Neural cell (in vitro differentiated cells): ENCODE results near the gene AFDN. TPM values are rescaled to one million over a fixed set of nuclear protein-coding genes. Genes with fewer than 3 reads are reported as not detected.

Source experiments
- H2AFZ ChIP-seq: fragments of 200-600, 300-800 bp; sonication (generic), shearing (Covaris generic); 2 replicates; pipeline ENCODE4 v1.6.0; 2014; ENCODE audit warnings: low read depth, mild to moderate bottlenecking, antibody characterized with exemption, low read length, moderate library complexity
- H3F3A ChIP-seq: fragments of 200-600 bp; shearing (Covaris generic); 2 replicates; pipeline ENCODE4 v1.6.1; 2016; ENCODE audit warnings: mild to moderate bottlenecking, moderate library complexity, mixed read lengths, antibody characterized with exemption, low read length; ENCODE audit not compliant: insufficient read depth, poor library complexity, severe bottlenecking
- H3K27ac ChIP-seq: fragments of 200-600, 300-800 bp; sonication (generic), shearing (Covaris generic); 2 replicates; pipeline ENCODE4 v1.5.1; 2014; ENCODE audit warnings: mild to moderate bottlenecking, low read length, moderate library complexity
- H3K27me3 ChIP-seq: fragments of 300-800, 200-600 bp; sonication (generic), shearing (Covaris generic); 2 replicates; pipeline ENCODE4 v1.6.0; 2014; ENCODE audit warnings: mild to moderate bottlenecking, low read depth, low read length, moderate library complexity; ENCODE audit not compliant: insufficient read depth
- H3K36me3 ChIP-seq: fragments of 300-800, 200-600 bp; sonication (generic), shearing (Covaris generic); 2 replicates; pipeline ENCODE4 v1.5.1; 2014; ENCODE audit warnings: mild to moderate bottlenecking, antibody characterized with exemption, low read length, moderate library complexity; ENCODE audit not compliant: insufficient read depth
- H3K4me2 ChIP-seq: fragments of 300-800, 200-600 bp; sonication (generic), shearing (Covaris generic); 2 replicates; pipeline ENCODE4 v1.6.0; 2014; ENCODE audit warnings: mild to moderate bottlenecking, low read length
- H3K4me3 ChIP-seq: fragments of 300-800, 200-600 bp; sonication (generic), shearing (Covaris generic); 2 replicates; pipeline ENCODE4 v1.5.1; 2014; ENCODE audit warnings: mild to moderate bottlenecking, low read length, moderate library complexity
- H3K79me2 ChIP-seq: fragments of 200-600 bp; shearing (Covaris generic); replicated peaks from 2 replicates; pipeline ENCODE4 v1.6.0; 2014; ENCODE audit warnings: mild to moderate bottlenecking, low read length, moderate library complexity; ENCODE audit not compliant: insufficient read depth
- H3K9ac ChIP-seq: fragments of 300-800, 200-600 bp; sonication (generic), shearing (Covaris generic); 2 replicates; pipeline ENCODE4 v1.6.1; 2016; ENCODE audit warnings: mild to moderate bottlenecking, low read length, mixed read lengths
- H3K9me2 ChIP-seq: fragments of 200-600 bp; shearing (Covaris generic); 2 replicates; pipeline ENCODE4 v1.6.1; 2016; ENCODE audit warnings: mild to moderate bottlenecking, low read length, mixed read lengths; ENCODE audit not compliant: insufficient read depth
- H3K9me3 ChIP-seq: fragments of 200-600, 300-800 bp; sonication (generic), shearing (Covaris generic); 2 replicates; pipeline ENCODE4 v1.6.1; 2016; ENCODE audit warnings: mild to moderate bottlenecking, mixed run types, low read length, moderate library complexity, mixed read lengths
- H4K20me1 ChIP-seq: fragments of 200-600 bp; shearing (Covaris generic); 2 replicates; pipeline ENCODE4 v1.6.1; 2016; ENCODE audit warnings: mild to moderate bottlenecking, mixed run types; ENCODE audit not compliant: insufficient read depth
- EP300 ChIP-seq: fragments of 450-650 bp; conservative IDR thresholded peaks from 2 replicates; pipeline ENCODE4 v1.6.1; 2014; ENCODE audit warnings: antibody characterized with exemption, mild to moderate bottlenecking, moderate library complexity; ENCODE audit not compliant: poor library complexity, severe bottlenecking
- EZH2 ChIP-seq: fragments of 200-600, 300-800 bp; shearing (Covaris generic), sonication (generic); IDR thresholded peaks from 2 replicates; pipeline ENCODE4 v1.6.1; 2014; ENCODE audit warnings: antibody characterized with exemption, low read length, borderline replicate concordance, mild to moderate bottlenecking; ENCODE audit not compliant: insufficient read depth, poor library complexity, severe bottlenecking
- MXI1 ChIP-seq: fragments of 450-650 bp; conservative IDR thresholded peaks from 2 replicates; pipeline ENCODE4 v1.6.1; 2014; ENCODE audit warnings: antibody characterized with exemption, mild to moderate bottlenecking; ENCODE audit not compliant: poor library complexity, severe bottlenecking
- POLR2AphosphoS5 ChIP-seq: IDR thresholded peaks from 2 replicates; pipeline ENCODE4 v1.6.1; 2012
- RAD21 ChIP-seq: fragments of 450-650 bp; conservative IDR thresholded peaks from 2 replicates; pipeline ENCODE4 v1.6.1; 2014; ENCODE audit warnings: antibody characterized with exemption, mild to moderate bottlenecking, moderate library complexity
- SMC3 ChIP-seq: fragments of 450-650 bp; conservative IDR thresholded peaks from 2 replicates; pipeline ENCODE4 v1.6.1; 2014; ENCODE audit warnings: antibody characterized with exemption, mild to moderate bottlenecking, moderate library complexity; ENCODE audit not compliant: poor library complexity
- TAF1 ChIP-seq: IDR thresholded peaks from 2 replicates; pipeline ENCODE4 v1.6.1; 2012; ENCODE audit warnings: low read depth
- polyA plus RNA-seq: library from polyadenylated mRNA; depleted of rRNA; stranded (reverse); fragments of >200 nt; gene quantifications from 2 replicates; pipeline ENCODE4 v1.2.3, GENCODE V29; 2014
- TF ChIP-seq, protein P1 (sequence below): IDR thresholded peaks from 2 replicates; pipeline ENCODE4 v1.6.1; 2012; ENCODE audit warnings: borderline replicate concordance
- TF ChIP-seq, protein P2 (sequence below): fragments of 450-650 bp; IDR thresholded peaks from 2 replicates; pipeline ENCODE4 v1.5.1; 2014; ENCODE audit warnings: antibody characterized with exemption, mild to moderate bottlenecking, moderate library complexity; ENCODE audit not compliant: poor library complexity, severe bottlenecking

The AFDN gene
- polyA plus RNA-seq, 1 donor from 2014 or later = 193 TPM

DNA sequence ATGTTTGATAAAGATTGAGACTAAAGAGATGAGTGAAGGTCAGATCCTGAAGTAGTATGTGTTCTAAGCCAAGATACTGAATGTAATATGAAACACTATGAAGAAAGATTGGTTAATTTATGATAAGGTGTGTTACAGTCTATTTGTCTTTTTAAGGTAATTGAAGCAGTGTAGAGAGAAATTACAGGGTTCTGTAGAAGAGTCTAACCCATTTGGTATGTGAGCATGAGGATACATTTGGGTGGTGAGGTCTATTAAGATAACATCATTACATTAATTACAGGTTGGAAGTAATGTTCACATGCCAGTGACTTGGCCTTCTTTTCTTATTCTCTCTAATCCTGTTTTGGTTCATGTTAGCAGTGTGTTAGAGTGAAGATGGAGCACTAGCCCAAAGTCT, 61.4 kb downstream of the AFDN start:
- no peak overlapping the region for H2AFZ ChIP-seq
- TF ChIP-seq, protein P1, sequence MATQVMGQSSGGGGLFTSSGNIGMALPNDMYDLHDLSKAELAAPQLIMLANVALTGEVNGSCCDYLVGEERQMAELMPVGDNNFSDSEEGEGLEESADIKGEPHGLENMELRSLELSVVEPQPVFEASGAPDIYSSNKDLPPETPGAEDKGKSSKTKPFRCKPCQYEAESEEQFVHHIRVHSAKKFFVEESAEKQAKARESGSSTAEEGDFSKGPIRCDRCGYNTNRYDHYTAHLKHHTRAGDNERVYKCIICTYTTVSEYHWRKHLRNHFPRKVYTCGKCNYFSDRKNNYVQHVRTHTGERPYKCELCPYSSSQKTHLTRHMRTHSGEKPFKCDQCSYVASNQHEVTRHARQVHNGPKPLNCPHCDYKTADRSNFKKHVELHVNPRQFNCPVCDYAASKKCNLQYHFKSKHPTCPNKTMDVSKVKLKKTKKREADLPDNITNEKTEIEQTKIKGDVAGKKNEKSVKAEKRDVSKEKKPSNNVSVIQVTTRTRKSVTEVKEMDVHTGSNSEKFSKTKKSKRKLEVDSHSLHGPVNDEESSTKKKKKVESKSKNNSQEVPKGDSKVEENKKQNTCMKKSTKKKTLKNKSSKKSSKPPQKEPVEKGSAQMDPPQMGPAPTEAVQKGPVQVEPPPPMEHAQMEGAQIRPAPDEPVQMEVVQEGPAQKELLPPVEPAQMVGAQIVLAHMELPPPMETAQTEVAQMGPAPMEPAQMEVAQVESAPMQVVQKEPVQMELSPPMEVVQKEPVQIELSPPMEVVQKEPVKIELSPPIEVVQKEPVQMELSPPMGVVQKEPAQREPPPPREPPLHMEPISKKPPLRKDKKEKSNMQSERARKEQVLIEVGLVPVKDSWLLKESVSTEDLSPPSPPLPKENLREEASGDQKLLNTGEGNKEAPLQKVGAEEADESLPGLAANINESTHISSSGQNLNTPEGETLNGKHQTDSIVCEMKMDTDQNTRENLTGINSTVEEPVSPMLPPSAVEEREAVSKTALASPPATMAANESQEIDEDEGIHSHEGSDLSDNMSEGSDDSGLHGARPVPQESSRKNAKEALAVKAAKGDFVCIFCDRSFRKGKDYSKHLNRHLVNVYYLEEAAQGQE = no peak
- no peak for TF ChIP-seq RAD21
- no peak for TF ChIP-seq TAF1
- TF ChIP-seq, protein P2, sequence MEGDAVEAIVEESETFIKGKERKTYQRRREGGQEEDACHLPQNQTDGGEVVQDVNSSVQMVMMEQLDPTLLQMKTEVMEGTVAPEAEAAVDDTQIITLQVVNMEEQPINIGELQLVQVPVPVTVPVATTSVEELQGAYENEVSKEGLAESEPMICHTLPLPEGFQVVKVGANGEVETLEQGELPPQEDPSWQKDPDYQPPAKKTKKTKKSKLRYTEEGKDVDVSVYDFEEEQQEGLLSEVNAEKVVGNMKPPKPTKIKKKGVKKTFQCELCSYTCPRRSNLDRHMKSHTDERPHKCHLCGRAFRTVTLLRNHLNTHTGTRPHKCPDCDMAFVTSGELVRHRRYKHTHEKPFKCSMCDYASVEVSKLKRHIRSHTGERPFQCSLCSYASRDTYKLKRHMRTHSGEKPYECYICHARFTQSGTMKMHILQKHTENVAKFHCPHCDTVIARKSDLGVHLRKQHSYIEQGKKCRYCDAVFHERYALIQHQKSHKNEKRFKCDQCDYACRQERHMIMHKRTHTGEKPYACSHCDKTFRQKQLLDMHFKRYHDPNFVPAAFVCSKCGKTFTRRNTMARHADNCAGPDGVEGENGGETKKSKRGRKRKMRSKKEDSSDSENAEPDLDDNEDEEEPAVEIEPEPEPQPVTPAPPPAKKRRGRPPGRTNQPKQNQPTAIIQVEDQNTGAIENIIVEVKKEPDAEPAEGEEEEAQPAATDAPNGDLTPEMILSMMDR = no peak
- no peak for TF ChIP-seq SMC3
- TF ChIP-seq EP300 = no peak
- no peak for TF ChIP-seq POLR2AphosphoS5
- no peak for TF ChIP-seq MXI1
- no peak for TF ChIP-seq EZH2
- H3K4me3 ChIP-seq = no peak overlapping the region
- no peaks in the 10 kb centered on the region for H3K27me3 ChIP-seq
- H3K36me3 ChIP-seq = peaks cover 10% of the 10 kb centered on the region
- H3K9ac ChIP-seq = no peak overlapping the region
- H3K9me2 ChIP-seq = no peaks in the 10 kb centered on the region
- H3F3A ChIP-seq = no peaks in the 10 kb centered on the region
- H3K4me2 ChIP-seq = no peak overlapping the region
- H4K20me1 ChIP-seq = no peaks in the 10 kb centered on the region
- H3K27ac ChIP-seq = no peak overlapping the region
- no peaks in the 10 kb centered on the region for H3K9me3 ChIP-seq
- peaks cover 12% of the 10 kb centered on the region for H3K79me2 ChIP-seq

DNA sequence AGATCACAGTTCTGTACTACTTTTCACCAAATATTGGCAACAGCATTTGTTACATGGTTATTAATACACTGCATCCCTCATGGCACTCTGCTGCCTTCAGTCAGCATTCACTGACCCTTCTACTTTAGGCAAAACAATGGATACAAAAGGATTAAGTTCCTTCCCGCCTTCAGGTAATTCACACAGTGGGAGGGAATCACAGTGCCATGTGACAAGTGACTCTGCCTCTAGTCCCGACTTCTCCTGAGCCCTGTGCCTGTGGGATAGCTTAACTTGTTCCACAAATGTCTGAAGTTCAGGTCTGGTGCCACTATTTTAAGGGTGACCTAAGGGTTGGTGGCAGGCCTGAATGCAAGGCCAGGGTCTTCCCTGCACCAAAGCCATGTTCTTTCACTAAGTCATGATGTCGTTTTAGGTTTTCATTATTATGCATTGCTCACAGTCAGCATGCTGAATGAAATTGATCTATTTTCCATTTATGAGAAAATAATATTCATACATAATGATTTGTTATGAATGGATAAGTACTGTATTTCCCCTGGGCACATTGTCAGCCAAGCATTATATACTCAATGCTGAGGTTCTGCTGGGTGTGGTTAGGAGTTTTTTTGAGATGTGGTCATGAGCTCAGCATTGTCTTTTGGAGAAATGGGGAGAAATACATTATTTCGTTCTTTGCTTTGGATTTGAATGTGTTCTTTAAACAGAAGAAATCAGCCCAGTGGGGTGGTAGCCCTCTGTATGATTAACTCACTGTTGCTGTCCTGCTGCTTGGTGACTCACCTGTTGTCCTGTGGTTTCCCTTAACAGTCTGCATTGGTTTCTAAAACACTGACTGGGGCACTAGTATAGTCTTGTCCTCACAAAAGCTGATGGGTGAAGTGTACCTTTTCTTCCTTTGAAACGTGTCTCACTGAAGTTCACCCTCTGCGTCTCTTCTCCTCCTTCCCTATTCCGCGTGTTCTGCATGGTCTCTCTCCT, 66.4 kb downstream of the AFDN start:
- H2AFZ ChIP-seq = no peak overlapping the region
- H3K27ac ChIP-seq = no peak overlapping the region
- no peak overlapping the region for H3K4me2 ChIP-seq
- no peaks in the 10 kb centered on the region for H3K9me3 ChIP-seq
- H3F3A ChIP-seq = no peaks in the 10 kb centered on the region
- H3K79me2 ChIP-seq = peaks cover 10% of the 10 kb centered on the region
- no peak overlapping the region for H3K9ac ChIP-seq
- H4K20me1 ChIP-seq = no peaks in the 10 kb centered on the region
- H3K36me3 ChIP-seq = peaks cover 2% of the 10 kb centered on the region
- H3K9me2 ChIP-seq = no peaks in the 10 kb centered on the region
- H3K27me3 ChIP-seq = no peaks in the 10 kb centered on the region
- TF ChIP-seq POLR2AphosphoS5 = peak; percentile 20
- TF ChIP-seq EZH2 = no peak
- H3K4me3 ChIP-seq = no peak overlapping the region
